Endothelial cell (in vitro differentiated cells): ENCODE measurements around the gene BCAP31. TPM values are rescaled to one million over a fixed set of nuclear protein-coding genes. Genes with fewer than 3 reads are reported as not detected.
"Not testable (repeated sequence)": the region's sequence is repeated elsewhere in the genome, so short reads cannot be mapped to it uniquely, and the experiment has no call there.

Source experiments
- DNase-seq: peaks from one replicate; pipeline ENCODE4 v3.0.0; 2021; ENCODE audit warnings: low spot score
- H3K27ac Mint-ChIP-seq: one replicate; pipeline ENCODE4 v1.8.0; 2021; ENCODE audit warnings: mixed read lengths, inconsistent platforms; ENCODE audit not compliant: unreplicated experiment
- H3K27me3 Mint-ChIP-seq: one replicate; pipeline ENCODE4 v1.8.0; 2021; ENCODE audit warnings: mild to moderate bottlenecking, moderate library complexity, mixed read lengths, inconsistent platforms; ENCODE audit not compliant: unreplicated experiment
- H3K36me3 Mint-ChIP-seq: one replicate; pipeline ENCODE4 v1.8.0; 2021; ENCODE audit warnings: mild to moderate bottlenecking, low read depth, mixed read lengths, inconsistent platforms; ENCODE audit not compliant: unreplicated experiment
- H3K4me1 Mint-ChIP-seq: one replicate; pipeline ENCODE4 v1.8.0; 2021; ENCODE audit warnings: mild to moderate bottlenecking, mixed read lengths, inconsistent platforms; ENCODE audit not compliant: unreplicated experiment
- H3K4me3 Mint-ChIP-seq: one replicate; pipeline ENCODE4 v1.8.0; 2021; ENCODE audit warnings: mild to moderate bottlenecking, mixed read lengths, inconsistent platforms; ENCODE audit not compliant: unreplicated experiment
- H3K9me3 Mint-ChIP-seq: one replicate; pipeline ENCODE4 v1.8.0; 2021; ENCODE audit warnings: mixed read lengths, inconsistent platforms; ENCODE audit not compliant: unreplicated experiment
- CTCF ChIP-seq: fragments of 200-600 bp; sonication (generic); IDR thresholded peaks from one replicate; pipeline ENCODE4 v1.5.0; 2021; ENCODE audit warnings: antibody characterized with exemption; ENCODE audit not compliant: unreplicated experiment
- total RNA-seq: library from RNA; stranded (reverse); fragmentation: NEBNext Ultra II Directional; extraction: Animal tissue kit (Norgen Biotek cat#: 25700); gene quantifications from one replicate; pipeline ENCODE4 v1.2.1, GENCODE V29; 2021; ENCODE audit not compliant: unreplicated experiment

BCAP31 gene
- total RNA-seq, 1 donor from 2014 or later = 282 TPM

- Mint-ChIP-seq H3K27me3 (peaks cover 4% of the 10 kb centered on the region), H3K9me3 (no peaks in the 10 kb centered on the region), H3K36me3 (peaks cover 13% of the 10 kb centered on the region), H3K4me1 (peaks cover 11% of the 10 kb centered on the region), H3K27ac (no peak overlapping the region), H3K4me3 (no peak overlapping the region)
- TF ChIP-seq CTCF = no peak
- no peak for DNase-seq
Measured at GRCh38 chrX:153709726-153710674, 14.2 kb downstream of the BCAP31 start.

- H3K4me3 Mint-ChIP-seq = no peak overlapping the region
- peaks cover 4% of the 10 kb centered on the region for H3K27me3 Mint-ChIP-seq
- peak overlapping the region; percentile 61 for H3K27ac Mint-ChIP-seq
- H3K4me1 Mint-ChIP-seq = peaks cover 8% of the 10 kb centered on the region
- H3K9me3 Mint-ChIP-seq = no peaks in the 10 kb centered on the region
- H3K36me3 Mint-ChIP-seq = peaks cover 13% of the 10 kb centered on the region
- TF ChIP-seq CTCF = peak; percentile 13
- peak; percentile 73 for DNase-seq
Measured at GRCh38 chrX:153708415-153708814, 15.8 kb downstream of the BCAP31 start.

- DNase-seq = no peak
- H3K4me3 Mint-ChIP-seq = no peak overlapping the region
- peaks cover 11% of the 10 kb centered on the region for H3K36me3 Mint-ChIP-seq
- no peaks in the 10 kb centered on the region for H3K9me3 Mint-ChIP-seq
- peaks cover 8% of the 10 kb centered on the region for H3K4me1 Mint-ChIP-seq
- no peak overlapping the region for H3K27ac Mint-ChIP-seq
- no peak for TF ChIP-seq CTCF
- peaks cover 4% of the 10 kb centered on the region for H3K27me3 Mint-ChIP-seq
Measured at GRCh38 chrX:153707406-153707805, 16.8 kb downstream of the BCAP31 start.

- H3K4me3 Mint-ChIP-seq = no peak overlapping the region
Measured at GRCh38 chrX:153706799-153707198, 17.4 kb downstream of the BCAP31 start.

GRCh38 chrX:153705403-153706060, 18.7 kb downstream of the BCAP31 start:
- H3K36me3 Mint-ChIP-seq, H3K9me3 Mint-ChIP-seq, H3K27ac Mint-ChIP-seq, DNase-seq, H3K4me1 Mint-ChIP-seq, H3K27me3 Mint-ChIP-seq, H3K4me3 Mint-ChIP-seq: not testable (repeated sequence)

More at GRCh38 chrX:153706799-153707198, 17.4 kb downstream of the BCAP31 start:
- H3K9me3 Mint-ChIP-seq = no peaks in the 10 kb centered on the region
- H3K27me3 Mint-ChIP-seq = peaks cover 4% of the 10 kb centered on the region
- peak overlapping the region; percentile 48 for H3K27ac Mint-ChIP-seq
- H3K36me3 Mint-ChIP-seq = peaks cover 11% of the 10 kb centered on the region
- DNase-seq = no peak
- no peak for TF ChIP-seq CTCF
- H3K4me1 Mint-ChIP-seq = peaks cover 8% of the 10 kb centered on the region

GRCh38 chrX:153704631-153705402, 19.4 kb downstream of the BCAP31 start:
- not testable (repeated sequence) for H3K4me1 Mint-ChIP-seq, DNase-seq, H3K27me3 Mint-ChIP-seq, H3K9me3 Mint-ChIP-seq, H3K4me3 Mint-ChIP-seq, H3K27ac Mint-ChIP-seq, H3K36me3 Mint-ChIP-seq
